Type B pancreatic cell (in vitro differentiated cells): Measurements from ENCODE around the gene SFXN5. TPM values are rescaled to one million over a fixed set of nuclear protein-coding genes. Genes with fewer than 3 reads are reported as not detected.

ENCODE experiments used
- DNase-seq: peaks from one replicate; pipeline ENCODE4 v3.0.0; 2021; ENCODE audit warnings: mixed read lengths; ENCODE audit not compliant: unreplicated experiment; ENCODE audit errors: extremely low spot score
- H3K27ac Mint-ChIP-seq: 2 replicates; pipeline ENCODE4 v1.8.0; 2021; ENCODE audit warnings: mild to moderate bottlenecking, mixed read lengths
- H3K27me3 Mint-ChIP-seq: 2 replicates; pipeline ENCODE4 v1.8.0; 2021; ENCODE audit warnings: mixed read lengths
- H3K36me3 Mint-ChIP-seq: 2 replicates; pipeline ENCODE4 v1.8.0; 2021; ENCODE audit warnings: mixed read lengths
- H3K4me1 Mint-ChIP-seq: one replicate; pipeline ENCODE4 v1.8.0; 2021; ENCODE audit warnings: mixed read lengths; ENCODE audit not compliant: unreplicated experiment
- H3K4me3 Mint-ChIP-seq: 2 replicates; pipeline ENCODE4 v1.8.0; 2021; ENCODE audit warnings: mild to moderate bottlenecking, mixed read lengths
- H3K9me3 Mint-ChIP-seq: 2 replicates; pipeline ENCODE4 v1.8.0; 2021; ENCODE audit warnings: mixed read lengths
- total RNA-seq: library from RNA; stranded (reverse); gene quantifications from 2 replicates; pipeline ENCODE4 v1.2.1, GENCODE V29; 2021; ENCODE audit warnings: low replicate concordance
- TF ChIP-seq, protein P1 (sequence below): fragments of 200-600 bp; sonication (generic); conservative IDR thresholded peaks from 2 replicates; pipeline ENCODE4 v1.5.0; 2021; ENCODE audit warnings: antibody characterized with exemption, mild to moderate bottlenecking

Gene SFXN5
- total RNA-seq, 1 donor from 2014 or later = 27.3 TPM

DNA sequence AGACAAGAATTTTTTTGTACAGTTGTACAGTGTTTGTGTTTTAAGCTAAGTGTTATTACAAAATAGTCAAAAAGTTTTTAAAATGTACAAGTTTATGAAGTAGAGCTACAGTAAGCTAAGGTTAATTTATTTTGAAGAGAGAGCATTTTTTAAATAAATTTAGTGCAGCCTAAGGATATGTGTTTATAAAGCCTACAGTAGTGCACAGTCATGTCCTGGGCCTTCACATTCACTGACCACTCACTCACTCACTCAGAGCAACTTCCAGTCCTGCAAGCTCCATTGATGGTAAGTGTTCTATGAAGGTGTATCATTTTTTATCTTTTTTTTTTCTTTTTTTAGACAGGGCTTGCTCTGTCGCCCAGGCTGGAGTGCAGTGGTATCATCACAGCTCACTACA, 44.2 kb downstream of the SFXN5 start:
- Mint-ChIP-seq H3K36me3 (peaks cover 4% of the 10 kb centered on the region), H3K4me1 (peaks cover 4% of the 10 kb centered on the region), H3K27ac (no peak overlapping the region), H3K9me3 (no peaks in the 10 kb centered on the region), H3K4me3 (no peak overlapping the region), H3K27me3 (no peaks in the 10 kb centered on the region)
- TF ChIP-seq, protein P1, sequence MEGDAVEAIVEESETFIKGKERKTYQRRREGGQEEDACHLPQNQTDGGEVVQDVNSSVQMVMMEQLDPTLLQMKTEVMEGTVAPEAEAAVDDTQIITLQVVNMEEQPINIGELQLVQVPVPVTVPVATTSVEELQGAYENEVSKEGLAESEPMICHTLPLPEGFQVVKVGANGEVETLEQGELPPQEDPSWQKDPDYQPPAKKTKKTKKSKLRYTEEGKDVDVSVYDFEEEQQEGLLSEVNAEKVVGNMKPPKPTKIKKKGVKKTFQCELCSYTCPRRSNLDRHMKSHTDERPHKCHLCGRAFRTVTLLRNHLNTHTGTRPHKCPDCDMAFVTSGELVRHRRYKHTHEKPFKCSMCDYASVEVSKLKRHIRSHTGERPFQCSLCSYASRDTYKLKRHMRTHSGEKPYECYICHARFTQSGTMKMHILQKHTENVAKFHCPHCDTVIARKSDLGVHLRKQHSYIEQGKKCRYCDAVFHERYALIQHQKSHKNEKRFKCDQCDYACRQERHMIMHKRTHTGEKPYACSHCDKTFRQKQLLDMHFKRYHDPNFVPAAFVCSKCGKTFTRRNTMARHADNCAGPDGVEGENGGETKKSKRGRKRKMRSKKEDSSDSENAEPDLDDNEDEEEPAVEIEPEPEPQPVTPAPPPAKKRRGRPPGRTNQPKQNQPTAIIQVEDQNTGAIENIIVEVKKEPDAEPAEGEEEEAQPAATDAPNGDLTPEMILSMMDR = no peak
- no peak for DNase-seq

DNA sequence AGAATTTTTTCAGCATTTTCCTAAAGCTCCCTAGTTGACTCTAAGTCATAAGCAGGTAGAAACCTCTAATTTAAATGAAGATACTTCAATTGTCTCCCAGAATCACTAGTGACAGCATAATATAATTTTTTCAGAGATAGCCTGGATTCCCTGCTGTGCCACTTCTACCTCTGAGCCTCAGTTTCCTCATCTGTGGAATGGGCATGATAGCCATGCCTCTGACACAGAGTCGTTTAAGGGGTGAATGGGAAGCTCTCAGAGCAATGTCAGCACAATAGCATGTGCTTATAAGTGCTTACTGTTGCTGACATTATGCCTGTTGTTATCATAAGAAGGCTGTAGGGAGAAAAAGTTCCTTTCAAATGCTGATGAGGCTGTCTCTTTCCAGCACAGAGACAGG, 48.0 kb downstream of the SFXN5 start:
- Mint-ChIP-seq H3K9me3 (no peaks in the 10 kb centered on the region), H3K4me1 (peaks cover 5% of the 10 kb centered on the region), H3K27me3 (no peaks in the 10 kb centered on the region), H3K27ac (no peak overlapping the region), H3K4me3 (no peak overlapping the region), H3K36me3 (peaks cover 11% of the 10 kb centered on the region)
- no peak for DNase-seq
- TF ChIP-seq, protein P1 = no peak

DNA sequence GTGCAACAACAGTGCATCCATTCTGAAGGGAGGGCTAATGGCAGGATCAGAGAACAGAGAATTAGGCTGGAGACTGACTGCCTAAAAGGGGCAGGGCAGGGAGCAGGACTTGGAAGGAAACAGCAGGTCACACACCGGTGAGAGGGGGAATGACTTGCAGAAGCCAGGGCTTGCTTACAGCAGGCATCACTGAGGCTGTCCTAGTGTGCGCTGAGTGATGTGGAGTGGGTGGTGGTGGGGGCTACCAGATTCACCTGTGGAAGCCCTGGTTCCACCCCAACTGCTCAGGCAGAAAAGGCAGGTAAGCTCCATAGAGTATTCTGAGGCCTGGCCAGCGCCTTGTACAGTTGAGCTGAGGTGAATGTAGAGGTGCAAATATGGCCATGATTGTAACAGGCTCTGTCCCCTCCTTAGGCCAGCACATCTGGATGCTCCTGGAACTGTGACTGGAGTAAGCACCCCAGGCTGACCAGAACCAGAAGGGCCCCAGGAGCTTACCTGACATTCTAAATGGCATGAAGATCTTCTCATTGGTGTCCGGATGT, 49.4 kb downstream of the SFXN5 start:
- TF ChIP-seq, protein P1 = no peak
- Mint-ChIP-seq H3K4me3 (no peak overlapping the region), H3K27ac (no peak overlapping the region), H3K27me3 (no peaks in the 10 kb centered on the region), H3K4me1 (peaks cover 5% of the 10 kb centered on the region), H3K36me3 (peaks cover 11% of the 10 kb centered on the region), H3K9me3 (no peaks in the 10 kb centered on the region)
- DNase-seq = no peak

DNA sequence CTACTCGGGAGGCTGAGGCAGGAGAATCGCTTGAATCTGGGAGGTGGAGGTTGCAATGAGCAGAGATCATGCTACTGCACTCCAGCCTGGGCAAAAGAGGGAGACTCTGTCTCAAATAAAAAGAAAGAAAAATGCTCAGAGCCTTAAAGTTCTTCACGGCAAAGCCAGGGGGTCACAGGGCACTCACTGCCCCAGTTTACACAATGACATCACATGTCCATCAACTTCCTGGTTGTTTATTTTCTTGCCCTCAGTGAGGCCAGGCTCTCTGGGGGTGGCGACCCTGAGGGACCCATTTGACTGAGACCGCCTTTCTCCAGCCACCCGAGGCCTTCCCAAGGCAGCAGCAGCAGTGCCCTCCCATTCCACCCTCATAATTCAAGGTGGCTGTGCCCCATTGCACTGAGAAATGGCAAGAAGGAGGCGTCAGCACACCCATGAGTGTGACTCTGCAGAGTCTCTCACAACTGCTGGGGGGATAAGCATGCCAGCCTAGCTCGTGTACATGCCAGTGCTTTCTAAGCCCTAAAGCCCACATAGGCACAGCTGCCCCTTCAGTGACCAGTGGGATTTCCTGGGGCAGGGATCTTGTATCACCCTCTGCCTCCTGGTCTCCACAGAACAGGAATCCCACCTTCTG, 50.0 kb downstream of the SFXN5 start:
- peaks cover 11% of the 10 kb centered on the region for H3K36me3 Mint-ChIP-seq
- TF ChIP-seq, protein P1 = no peak
- DNase-seq = no peak
- peaks cover 5% of the 10 kb centered on the region for H3K4me1 Mint-ChIP-seq
- no peak overlapping the region for H3K4me3 Mint-ChIP-seq
- no peak overlapping the region for H3K27ac Mint-ChIP-seq
- H3K9me3 Mint-ChIP-seq = no peaks in the 10 kb centered on the region
- H3K27me3 Mint-ChIP-seq = no peaks in the 10 kb centered on the region

DNA sequence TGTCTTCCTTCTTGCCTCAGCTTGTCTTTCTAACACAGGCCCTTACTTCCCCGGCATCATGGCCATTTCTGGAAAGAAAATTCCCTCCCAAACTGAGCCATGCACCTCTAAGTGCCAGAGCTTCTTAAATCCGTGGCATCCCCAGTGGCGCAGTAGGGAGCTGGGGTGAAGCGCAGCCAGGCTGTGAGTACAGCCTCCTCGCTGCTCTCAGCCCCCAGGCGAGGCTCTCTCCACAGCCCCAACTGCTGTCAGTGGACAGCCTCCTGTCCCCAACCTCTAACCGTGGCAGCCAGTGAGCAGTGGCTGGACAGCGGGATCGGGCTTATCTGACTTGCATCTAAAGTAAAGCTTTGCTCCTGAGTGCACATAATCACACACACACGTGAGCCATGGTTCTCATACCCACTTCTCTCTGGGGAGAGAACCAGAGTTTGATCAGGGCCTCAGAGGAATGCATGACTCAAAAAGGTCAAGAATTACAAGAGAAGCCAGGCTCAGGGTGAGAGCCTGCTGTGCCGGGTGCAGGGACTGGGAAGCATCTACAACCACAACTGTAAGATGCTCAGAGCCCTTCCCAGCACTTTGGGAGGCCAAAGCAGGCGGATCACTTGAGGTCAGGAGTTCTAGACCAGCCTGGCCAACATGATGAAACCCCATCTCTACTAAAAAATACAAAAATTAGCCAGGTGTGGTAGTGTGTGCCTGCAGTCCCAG, 50.7 kb downstream of the SFXN5 start:
- Mint-ChIP-seq H3K4me1 (peaks cover 5% of the 10 kb centered on the region), H3K4me3 (no peak overlapping the region), H3K36me3 (peaks cover 11% of the 10 kb centered on the region), H3K9me3 (no peaks in the 10 kb centered on the region), H3K27me3 (no peaks in the 10 kb centered on the region), H3K27ac (peak overlapping the region; percentile 59)
- DNase-seq = no peak
- TF ChIP-seq, protein P1 = no peak
